Parathyroid adenoma (tissue), 2 donors: ENCODE measurements around the gene FAM83D.

Experiments
- H2AFZ ChIP-seq: fragments of 300-600 bp; sonication (generic); one replicate; pipeline ENCODE4 v1.7.0; 2017; ENCODE audit warnings: antibody characterized with exemption, mild to moderate bottlenecking
- H3K27ac ChIP-seq: fragments of 300-600 bp; sonication (generic); one replicate; pipeline ENCODE4 v1.7.0; 2017
- H3K27me3 ChIP-seq: fragments of 300-600 bp; sonication (generic); one replicate; pipeline ENCODE4 v1.7.0; 2017; ENCODE audit warnings: low read length; ENCODE audit not compliant: control insufficient read depth, insufficient read depth
- H3K36me3 ChIP-seq: fragments of 300-600 bp; sonication (generic); one replicate; pipeline ENCODE4 v1.7.0; 2017; ENCODE audit warnings: low read length; ENCODE audit not compliant: control insufficient read depth, insufficient read depth
- H3K4me1 ChIP-seq: fragments of 300-600 bp; sonication (generic); one replicate; pipeline ENCODE4 v1.7.0; 2017; ENCODE audit warnings: control low read depth
- H3K4me2 ChIP-seq: fragments of 300-600 bp; sonication (generic); one replicate; pipeline ENCODE4 v1.7.0; 2017; ENCODE audit warnings: low read length
- H3K4me3 ChIP-seq: fragments of 300-600 bp; sonication (generic); one replicate; pipeline ENCODE4 v1.7.0; 2017; ENCODE audit warnings: low read depth, low read length
- H3K79me2 ChIP-seq: fragments of 300-600 bp; sonication (generic); one replicate; pipeline ENCODE4 v1.7.0; 2017; ENCODE audit warnings: control low read depth
- H3K9ac ChIP-seq: fragments of 300-600 bp; sonication (generic); one replicate; pipeline ENCODE4 v1.7.0; 2017; ENCODE audit warnings: mild to moderate bottlenecking
- H3K9me3 ChIP-seq: fragments of 300-600 bp; sonication (generic); one replicate; pipeline ENCODE4 v1.7.0; 2017; ENCODE audit warnings: low read length; ENCODE audit not compliant: control insufficient read depth
- TF ChIP-seq, protein P1 (sequence below): fragments of 300-600 bp; sonication (generic); IDR thresholded peaks from one replicate; pipeline ENCODE4 v1.7.0; 2017; ENCODE audit warnings: antibody characterized with exemption, mild to moderate bottlenecking
- donor health status: primary hyperparathyroidism.

FAM83D gene

GRCh38 chr20:38900606-38901005, 25.6 kb upstream of the FAM83D start:
- Histone ChIP-seq H2AFZ (no peak overlapping the region), H3K27ac (no peak overlapping the region), H3K9ac (no peak overlapping the region), H3K4me2 (no peak overlapping the region), H3K4me1 (no peaks in the 10 kb centered on the region), H3K4me3 (no peak overlapping the region), H3K79me2 (no peaks in the 10 kb centered on the region), H3K9me3 (no peaks in the 10 kb centered on the region), H3K36me3 (no peaks in the 10 kb centered on the region), H3K27me3 (no peaks in the 10 kb centered on the region)
- TF ChIP-seq, protein P1, sequence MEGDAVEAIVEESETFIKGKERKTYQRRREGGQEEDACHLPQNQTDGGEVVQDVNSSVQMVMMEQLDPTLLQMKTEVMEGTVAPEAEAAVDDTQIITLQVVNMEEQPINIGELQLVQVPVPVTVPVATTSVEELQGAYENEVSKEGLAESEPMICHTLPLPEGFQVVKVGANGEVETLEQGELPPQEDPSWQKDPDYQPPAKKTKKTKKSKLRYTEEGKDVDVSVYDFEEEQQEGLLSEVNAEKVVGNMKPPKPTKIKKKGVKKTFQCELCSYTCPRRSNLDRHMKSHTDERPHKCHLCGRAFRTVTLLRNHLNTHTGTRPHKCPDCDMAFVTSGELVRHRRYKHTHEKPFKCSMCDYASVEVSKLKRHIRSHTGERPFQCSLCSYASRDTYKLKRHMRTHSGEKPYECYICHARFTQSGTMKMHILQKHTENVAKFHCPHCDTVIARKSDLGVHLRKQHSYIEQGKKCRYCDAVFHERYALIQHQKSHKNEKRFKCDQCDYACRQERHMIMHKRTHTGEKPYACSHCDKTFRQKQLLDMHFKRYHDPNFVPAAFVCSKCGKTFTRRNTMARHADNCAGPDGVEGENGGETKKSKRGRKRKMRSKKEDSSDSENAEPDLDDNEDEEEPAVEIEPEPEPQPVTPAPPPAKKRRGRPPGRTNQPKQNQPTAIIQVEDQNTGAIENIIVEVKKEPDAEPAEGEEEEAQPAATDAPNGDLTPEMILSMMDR, result no peak

GRCh38 chr20:38902601-38903000, 23.6 kb upstream of the FAM83D start:
- no peak overlapping the region for H3K9ac ChIP-seq
- TF ChIP-seq, protein P1, result no peak
- no peaks in the 10 kb centered on the region for H3K79me2 ChIP-seq
- H3K27me3 ChIP-seq, result no peaks in the 10 kb centered on the region
- no peak overlapping the region for H2AFZ ChIP-seq
- no peaks in the 10 kb centered on the region for H3K9me3 ChIP-seq
- no peak overlapping the region for H3K27ac ChIP-seq
- H3K36me3 ChIP-seq, result no peaks in the 10 kb centered on the region
- H3K4me3 ChIP-seq, result no peak overlapping the region
- H3K4me1 ChIP-seq, result no peaks in the 10 kb centered on the region
- no peak overlapping the region for H3K4me2 ChIP-seq

GRCh38 chr20:38903335-38903734, 22.9 kb upstream of the FAM83D start:
- no peaks in the 10 kb centered on the region for H3K36me3 ChIP-seq
- H3K27me3 ChIP-seq, result no peaks in the 10 kb centered on the region
- no peak overlapping the region for H3K27ac ChIP-seq
- H3K4me1 ChIP-seq, result no peaks in the 10 kb centered on the region
- H3K4me2 ChIP-seq, result no peak overlapping the region
- H3K4me3 ChIP-seq, result no peak overlapping the region
- TF ChIP-seq, protein P1, result no peak
- H3K9me3 ChIP-seq, result no peaks in the 10 kb centered on the region
- H3K9ac ChIP-seq, result no peak overlapping the region
- H3K79me2 ChIP-seq, result no peaks in the 10 kb centered on the region
- no peak overlapping the region for H2AFZ ChIP-seq

- Histone ChIP-seq H3K4me3 (no peak overlapping the region), H3K4me1 (no peaks in the 10 kb centered on the region), H3K79me2 (no peaks in the 10 kb centered on the region), H3K4me2 (no peak overlapping the region), H3K36me3 (no peaks in the 10 kb centered on the region), H3K27ac (no peak overlapping the region), H3K27me3 (no peaks in the 10 kb centered on the region), H3K9me3 (no peaks in the 10 kb centered on the region), H2AFZ (no peak overlapping the region), H3K9ac (no peak overlapping the region)
- TF ChIP-seq, protein P1, result no peak
These were observed 20.8 kb upstream of the FAM83D start for GRCh38 chr20:38905375-38905774.

DNA sequence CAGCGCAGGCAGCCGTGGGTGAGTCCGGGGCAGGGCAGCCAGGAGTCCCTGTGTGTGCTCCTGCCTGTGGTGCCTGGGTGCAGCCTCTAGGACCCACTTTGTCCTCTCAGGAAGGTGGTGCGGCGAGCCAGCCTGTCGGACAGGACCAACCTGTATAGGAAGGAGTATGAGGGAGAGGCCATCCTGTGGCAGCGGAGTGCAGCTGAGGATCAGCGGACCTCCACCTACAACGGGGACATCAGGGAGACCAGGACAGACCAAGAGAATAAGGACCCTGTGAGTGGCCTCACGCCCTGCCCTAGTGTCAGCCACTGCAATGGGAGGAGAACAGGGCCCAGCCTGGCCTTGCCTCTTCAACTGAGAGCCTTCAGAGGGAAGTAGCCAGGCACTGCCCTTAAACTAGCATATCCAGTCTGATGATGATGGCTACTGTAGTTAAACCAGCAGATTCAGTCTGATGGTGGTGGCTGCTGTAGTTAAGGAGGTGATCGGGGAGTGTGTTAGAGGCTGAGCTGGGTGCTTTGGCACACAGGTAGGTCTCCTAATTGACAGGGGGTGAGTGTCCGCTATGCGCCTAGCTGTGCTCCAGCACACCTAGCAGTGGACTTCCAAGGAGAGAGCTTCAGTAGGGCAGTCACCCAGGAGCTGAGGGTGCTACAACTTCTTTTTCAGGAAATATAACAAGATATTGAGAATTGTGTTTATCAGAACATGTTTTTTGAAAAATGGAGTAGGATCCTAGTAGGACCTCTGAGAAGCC, 18.1 kb upstream of the FAM83D start:
- Histone ChIP-seq H3K4me1 (no peaks in the 10 kb centered on the region), H3K9ac (no peak overlapping the region), H3K27ac (no peak overlapping the region), H3K4me3 (no peak overlapping the region), H3K9me3 (no peaks in the 10 kb centered on the region), H3K4me2 (no peak overlapping the region), H3K36me3 (no peaks in the 10 kb centered on the region), H3K79me2 (no peaks in the 10 kb centered on the region), H2AFZ (no peak overlapping the region), H3K27me3 (no peaks in the 10 kb centered on the region)
- TF ChIP-seq, protein P1, result no peak
